Right atrium auricular region (tissue), 2 donors: ENCODE measurements around the gene FAM163B. TPM values are rescaled to one million over a fixed set of nuclear protein-coding genes. Genes with fewer than 3 reads are reported as not detected.

Experiments used
- DNase-seq: peaks from one replicate; pipeline ENCODE4 v3.0.0-alpha.2; 2019; ENCODE audit warnings: low spot score
- H3K27ac ChIP-seq, 2 donors: fragments of 200-600 bp; sonication (generic); 1 replicate in 1 of 2; 2 replicates in 1 of 2; pipeline ENCODE4 v1.5.1; 2016 to 2019
- H3K27me3 ChIP-seq, 2 donors: fragments of 200-600 bp; sonication (generic); one replicate each; pipeline versions ENCODE4 v1.5.1 to v1.6.0; 2017 to 2019
- H3K36me3 ChIP-seq: fragments of 200-600 bp; sonication (generic); one replicate; pipeline ENCODE4 v1.5.1; 2016
- H3K4me1 ChIP-seq, 2 donors: fragments of 200-600 bp; sonication (generic); one replicate each; pipeline versions ENCODE4 v1.5.1 to v1.6.0; 2017 to 2019
- H3K4me3 ChIP-seq, 2 donors: fragments of 200-600 bp; sonication (generic); 1 replicate in 1 of 2; 2 replicates in 1 of 2; pipeline ENCODE4 v1.5.1; 2017 to 2019; ENCODE audit warnings: mild to moderate bottlenecking in 1 of 2, moderate library complexity in 1 of 2
- H3K9me3 ChIP-seq, 2 donors: fragments of 200-600 bp; sonication (generic); one replicate each; pipeline ENCODE4 v1.5.1; 2019
- CTCF ChIP-seq, 2 donors: fragments of 200-600 bp; sonication (generic); IDR thresholded peaks; one replicate each; pipeline ENCODE4 v1.5.1; 2019; ENCODE audit warnings: antibody characterized with exemption in 2 of 2
- total RNA-seq, 2 donors: library from RNA; depleted of rRNA; stranded (reverse); fragments of >200 nt; gene quantifications; one replicate each; pipeline ENCODE4 v1.1.0, GENCODE V29; 2016

Gene FAM163B
- total RNA-seq, 2 donors from 2014 or later: 1.7 TPM; not detected in 1

- no peak overlapping the region for H3K4me3 ChIP-seq
These were observed 24.5 kb upstream of the FAM163B start for GRCh38 chr9:133633681-133634080.

GRCh38 chr9:133632806-133633680, 23.9 kb upstream of the FAM163B start:
- no peaks in the 10 kb centered on the region for H3K9me3 ChIP-seq
- no peak overlapping the region for H3K27ac ChIP-seq
- no peak for DNase-seq
- no peaks in the 10 kb centered on the region for H3K36me3 ChIP-seq
- no peak overlapping the region for H3K4me3 ChIP-seq
- H3K4me1 ChIP-seq: no peaks in the 10 kb centered on the region
- H3K27me3 ChIP-seq: no peaks in the 10 kb centered on the region
- TF ChIP-seq CTCF (IDR thresholded peaks at IDR 0.05): no peak

More at GRCh38 chr9:133633681-133634080, 24.5 kb upstream of the FAM163B start:
- Histone ChIP-seq H3K4me1 (no peaks in the 10 kb centered on the region), H3K36me3 (no peaks in the 10 kb centered on the region), H3K27ac (no peak overlapping the region), H3K9me3 (no peaks in the 10 kb centered on the region), H3K27me3 (no peaks in the 10 kb centered on the region)
- DNase-seq: no peak
- TF ChIP-seq CTCF (IDR thresholded peaks at IDR 0.05): no peak

- TF ChIP-seq CTCF (IDR thresholded peaks at IDR 0.05): no peak
- H3K4me1 ChIP-seq: no peaks in the 10 kb centered on the region
- H3K36me3 ChIP-seq: no peaks in the 10 kb centered on the region
- H3K27me3 ChIP-seq: no peaks in the 10 kb centered on the region
- peaks cover 0 to 8% of the 10 kb centered on the region in 2 donors for H3K9me3 ChIP-seq
- DNase-seq: no peak
- no peak overlapping the region for H3K27ac ChIP-seq
- no peak overlapping the region for H3K4me3 ChIP-seq
These were observed 21.9 kb upstream of the FAM163B start for GRCh38 chr9:133631111-133631510.

GRCh38 chr9:133629221-133630110, 20.3 kb upstream of the FAM163B start:
- TF ChIP-seq CTCF (IDR thresholded peaks at IDR 0.05): no peak
- H3K27ac ChIP-seq: no peak overlapping the region
- peaks cover 0 to 21% of the 10 kb centered on the region in 2 donors for H3K9me3 ChIP-seq
- no peaks in the 10 kb centered on the region for H3K27me3 ChIP-seq
- no peak for DNase-seq
- no peaks in the 10 kb centered on the region for H3K36me3 ChIP-seq
- H3K4me3 ChIP-seq: no peak overlapping the region
- no peaks in the 10 kb centered on the region for H3K4me1 ChIP-seq

GRCh38 chr9:133628766-133629165, 19.6 kb upstream of the FAM163B start:
- no peaks in the 10 kb centered on the region for H3K27me3 ChIP-seq
- no peak for DNase-seq

More at GRCh38 chr9:133628766-133629165, 19.6 kb upstream of the FAM163B start:
- Histone ChIP-seq H3K36me3 (no peaks in the 10 kb centered on the region), H3K9me3 (peaks cover 0 to 21% of the 10 kb centered on the region in 2 donors), H3K4me3 (no peak overlapping the region), H3K4me1 (no peaks in the 10 kb centered on the region), H3K27ac (no peak overlapping the region)
- no peak for TF ChIP-seq CTCF (IDR thresholded peaks at IDR 0.05)
